Measurements from ENCODE around the gene PROK1. TPM values are rescaled to one million over a fixed set of nuclear protein-coding genes. Genes with fewer than 3 reads are reported as not detected.

Gene PROK1, protein sequence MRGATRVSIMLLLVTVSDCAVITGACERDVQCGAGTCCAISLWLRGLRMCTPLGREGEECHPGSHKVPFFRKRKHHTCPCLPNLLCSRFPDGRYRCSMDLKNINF
- total RNA-seq, result not detected in 2 replicates

GRCh38 chr1:110450929-110451328 is at the start of gene PROK1:
Gene PROK1, plus strand, starts transcription at chr1:110451149. Its CDS starts 68 bp downstream, at chr1:110451217.

DNA sequence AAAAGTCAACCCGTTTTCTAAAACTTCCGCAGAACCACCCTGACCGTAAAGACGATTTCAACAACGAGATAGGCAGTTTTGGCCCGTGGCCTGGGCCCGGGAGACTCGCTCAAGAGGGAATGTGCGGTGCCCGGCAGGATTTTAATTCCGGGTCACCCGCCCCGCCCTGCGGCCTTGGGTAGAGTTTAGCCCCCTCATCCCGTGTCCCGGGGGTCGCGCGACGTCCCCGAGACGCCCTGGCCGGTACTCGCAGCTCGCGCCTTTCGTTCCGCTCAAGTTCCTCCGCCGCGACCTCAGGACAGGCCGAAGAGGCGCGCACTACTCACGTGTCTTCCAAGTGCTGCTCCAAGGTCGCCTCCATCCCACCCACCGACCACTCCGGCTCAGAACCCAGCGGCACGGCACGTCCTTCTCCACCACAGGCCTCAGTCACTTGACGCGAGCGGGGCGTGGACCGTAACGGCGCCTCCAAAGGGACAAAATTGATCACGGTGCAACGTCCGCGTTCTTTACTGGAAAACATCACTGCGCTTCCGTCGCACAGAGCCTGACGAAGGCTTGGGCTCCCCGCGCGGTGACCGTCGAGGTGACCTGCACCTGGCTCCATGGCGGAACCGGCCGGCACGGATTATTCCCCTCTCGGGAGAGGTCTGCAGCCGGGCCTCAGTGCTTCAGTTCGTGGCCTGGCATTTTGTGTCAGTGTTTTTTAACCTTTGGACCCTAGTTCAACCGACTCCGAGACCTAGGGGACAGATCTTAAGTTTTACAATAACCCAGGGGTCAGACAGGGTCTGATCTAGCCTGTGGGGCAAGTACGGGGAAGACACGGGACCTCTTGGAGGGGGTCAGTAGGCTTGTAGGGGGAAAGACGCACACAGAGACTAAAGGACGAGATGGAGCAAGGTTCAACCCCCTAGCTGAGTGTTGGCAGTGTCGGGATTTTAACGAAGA is 43.4 kb upstream of the PROK1 start, which contains the start of gene LAMTOR5:
Gene LAMTOR5 (minus strand): TSS at position 435 of the 951 bp plus-strand sequence. CDS start 74 bp downstream, at position 361.

Other genes starting within 250 kb of the PROK1 start
- 3.9 and 17.3 TPM in 2 replicates for gene KCNC4, start 240.8 kb upstream of the PROK1 start, total RNA-seq
- gene RBM15, start 111.8 kb upstream of the PROK1 start, total RNA-seq, result 22.0 and 33.8 TPM in 2 replicates
- gene SLC16A4, start 60.1 kb upstream of the PROK1 start, total RNA-seq, result 5.9 and 10.4 TPM in 2 replicates
- 27.5 and 36.5 TPM in 2 replicates for gene LAMTOR5, start 43.5 kb upstream of the PROK1 start, total RNA-seq
- not detected in 2 replicates for gene KCNA10, start 68.0 kb downstream of the PROK1 start, total RNA-seq
- gene KCNA2, start 155.2 kb downstream of the PROK1 start, total RNA-seq, result not detected in 2 replicates
- gene KCNA3, start 223.8 kb downstream of the PROK1 start, total RNA-seq, result 0.14 TPM in 1 of 2 replicates, not detected in the other